Endothelial cell (in vitro differentiated cells): ENCODE results near the gene SCT. TPM values are rescaled to one million over a fixed set of nuclear protein-coding genes. Genes with fewer than 3 reads are reported as not detected.

ENCODE experiments used
- DNase-seq: peaks from one replicate; pipeline ENCODE4 v3.0.0; 2021; ENCODE audit warnings: low spot score
- H3K27ac Mint-ChIP-seq: one replicate; pipeline ENCODE4 v1.8.0; 2021; ENCODE audit warnings: mixed read lengths, inconsistent platforms; ENCODE audit not compliant: unreplicated experiment
- H3K27me3 Mint-ChIP-seq: one replicate; pipeline ENCODE4 v1.8.0; 2021; ENCODE audit warnings: mild to moderate bottlenecking, moderate library complexity, mixed read lengths, inconsistent platforms; ENCODE audit not compliant: unreplicated experiment
- H3K36me3 Mint-ChIP-seq: one replicate; pipeline ENCODE4 v1.8.0; 2021; ENCODE audit warnings: mild to moderate bottlenecking, low read depth, mixed read lengths, inconsistent platforms; ENCODE audit not compliant: unreplicated experiment
- H3K4me1 Mint-ChIP-seq: one replicate; pipeline ENCODE4 v1.8.0; 2021; ENCODE audit warnings: mild to moderate bottlenecking, mixed read lengths, inconsistent platforms; ENCODE audit not compliant: unreplicated experiment
- H3K4me3 Mint-ChIP-seq: one replicate; pipeline ENCODE4 v1.8.0; 2021; ENCODE audit warnings: mild to moderate bottlenecking, mixed read lengths, inconsistent platforms; ENCODE audit not compliant: unreplicated experiment
- H3K9me3 Mint-ChIP-seq: one replicate; pipeline ENCODE4 v1.8.0; 2021; ENCODE audit warnings: mixed read lengths, inconsistent platforms; ENCODE audit not compliant: unreplicated experiment
- CTCF ChIP-seq: fragments of 200-600 bp; sonication (generic); IDR thresholded peaks from one replicate; pipeline ENCODE4 v1.5.0; 2021; ENCODE audit warnings: antibody characterized with exemption; ENCODE audit not compliant: unreplicated experiment
- total RNA-seq: library from RNA; stranded (reverse); fragmentation: NEBNext Ultra II Directional; extraction: Animal tissue kit (Norgen Biotek cat#: 25700); gene quantifications from one replicate; pipeline ENCODE4 v1.2.1, GENCODE V29; 2021; ENCODE audit not compliant: unreplicated experiment

The SCT gene
- total RNA-seq, 1 donor from 2014 or later, result 1.8 TPM

- no peak for DNase-seq
- H3K9me3 Mint-ChIP-seq, result no peaks in the 10 kb centered on the region
- no peak for TF ChIP-seq CTCF
- peaks cover 4% of the 10 kb centered on the region for H3K36me3 Mint-ChIP-seq
- no peak overlapping the region for H3K4me3 Mint-ChIP-seq
- peaks cover 36% of the 10 kb centered on the region for H3K27me3 Mint-ChIP-seq
- peaks cover 6% of the 10 kb centered on the region for H3K4me1 Mint-ChIP-seq
- no peak overlapping the region for H3K27ac Mint-ChIP-seq
Observed at GRCh38 chr11:639332-639955, 12.5 kb upstream of the SCT start.

GRCh38 chr11:638631-639331 is 11.8 kb upstream of the SCT start:
- H3K27me3 Mint-ChIP-seq, result peaks cover 34% of the 10 kb centered on the region
- H3K4me1 Mint-ChIP-seq, result peaks cover 6% of the 10 kb centered on the region
- TF ChIP-seq CTCF, result no peak
- no peak for DNase-seq
- H3K4me3 Mint-ChIP-seq, result no peak overlapping the region
- no peak overlapping the region for H3K27ac Mint-ChIP-seq
- peaks cover 4% of the 10 kb centered on the region for H3K36me3 Mint-ChIP-seq
- no peaks in the 10 kb centered on the region for H3K9me3 Mint-ChIP-seq

- no peak for DNase-seq
- H3K4me3 Mint-ChIP-seq, result no peak overlapping the region
- H3K27me3 Mint-ChIP-seq, result peaks cover 32% of the 10 kb centered on the region
- H3K9me3 Mint-ChIP-seq, result no peaks in the 10 kb centered on the region
- no peak overlapping the region for H3K27ac Mint-ChIP-seq
- peaks cover 4% of the 10 kb centered on the region for H3K36me3 Mint-ChIP-seq
- TF ChIP-seq CTCF, result no peak
- H3K4me1 Mint-ChIP-seq, result peaks cover 6% of the 10 kb centered on the region
Observed at GRCh38 chr11:637593-638521, 10.9 kb upstream of the SCT start.

GRCh38 chr11:637333-637592 is 10.3 kb upstream of the SCT start:
- Mint-ChIP-seq H3K9me3 (no peaks in the 10 kb centered on the region), H3K4me3 (no peak overlapping the region), H3K27ac (no peak overlapping the region), H3K27me3 (peaks cover 28% of the 10 kb centered on the region), H3K36me3 (no peaks in the 10 kb centered on the region), H3K4me1 (peaks cover 3% of the 10 kb centered on the region)
- no peak for DNase-seq
- TF ChIP-seq CTCF, result no peak
